CD14-positive monocyte (primary cell): Measurements from ENCODE around the gene NUP58. TPM values are rescaled to one million over a fixed set of nuclear protein-coding genes. Genes with fewer than 3 reads are reported as not detected.
A peak's percentile ranks its signal among the peaks of the same experiment; 100 is the strongest.

Source experiments
- DNase-seq, 3 donors: peaks; one replicate each; pipeline ENCODE4 v3.0.0-alpha.2; 2011 to 2022
- H2AFZ ChIP-seq: 2 replicates; pipeline ENCODE4 v1.6.0; 2012; ENCODE audit warnings: mild to moderate bottlenecking, low read depth, low read length, inconsistent platforms; ENCODE audit not compliant: insufficient read depth, poor library complexity, severe bottlenecking
- H3K27ac ChIP-seq, 2 donors: 1 replicate in 1 of 2; 2 replicates in 1 of 2; pipeline ENCODE4 v1.5.1; 2012 to 2013; ENCODE audit warnings: low read length in 2 of 2, control low read depth in 1 of 2, inconsistent platforms in 1 of 2, low read depth in 1 of 2, mild to moderate bottlenecking in 1 of 2
- H3K27me3 ChIP-seq, 2 donors: one replicate each; pipeline versions ENCODE4 v1.6.0 to v1.6.1; 2011 to 2013; ENCODE audit warnings: low read length in 2 of 2; ENCODE audit not compliant: control insufficient read depth in 2 of 2, insufficient read depth in 2 of 2
- H3K36me3 ChIP-seq, 2 donors: replicated peaks in 1 of 2; 1 replicate in 1 of 2; 2 replicates in 1 of 2; pipeline versions ENCODE4 v1.5.1 to v1.6.1; 2012 to 2013; ENCODE audit warnings: low read length in 2 of 2, control low read depth in 1 of 2, inconsistent platforms in 1 of 2, mild to moderate bottlenecking in 1 of 2; ENCODE audit not compliant: insufficient read depth in 2 of 2, control insufficient read depth in 1 of 2
- H3K4me1 ChIP-seq, 2 donors: 1 replicate in 1 of 2; 2 replicates in 1 of 2; pipeline versions ENCODE4 v1.5.1 to v1.6.1; 2012 to 2013; ENCODE audit warnings: low read length in 2 of 2, control low read depth in 1 of 2, inconsistent platforms in 1 of 2, mild to moderate bottlenecking in 1 of 2, moderate library complexity in 1 of 2; ENCODE audit not compliant: insufficient read depth in 2 of 2, control insufficient read depth in 1 of 2
- H3K4me2 ChIP-seq: replicated peaks from 2 replicates; pipeline ENCODE3; 2012; ENCODE audit warnings: low read length, moderate library complexity, mild to moderate bottlenecking; ENCODE audit not compliant: poor library complexity, severe bottlenecking; ENCODE audit errors: extremely low read depth
- H3K4me3 ChIP-seq, 3 experiments: fragments of 200-600 bp in 1 of 3; sonication (generic) in 1 of 3; replicated peaks in 1 of 3; 1 replicate in 2 of 3; 2 replicates in 1 of 3; pipeline ENCODE4 v1.5.1; 2011 to 2013; ENCODE audit warnings: low read length in 3 of 3, mild to moderate bottlenecking in 3 of 3, control low read depth in 2 of 3, low read depth in 2 of 3, inconsistent platforms in 1 of 3, moderate library complexity in 1 of 3
- H3K79me2 ChIP-seq: 2 replicates; pipeline ENCODE4 v1.6.0; 2012; ENCODE audit warnings: mild to moderate bottlenecking, control low read depth, inconsistent platforms, low read length, moderate library complexity; ENCODE audit not compliant: insufficient read depth
- H3K9ac ChIP-seq: 2 replicates; pipeline ENCODE4 v1.6.0; 2017; ENCODE audit warnings: low read length, mild to moderate bottlenecking; ENCODE audit not compliant: insufficient read depth, poor library complexity, severe bottlenecking
- H3K9me3 ChIP-seq, 2 donors: replicated peaks in 1 of 2; 1 replicate in 1 of 2; 2 replicates in 1 of 2; pipeline versions ENCODE4 v1.5.1 to v1.6.1; 2012 to 2013; ENCODE audit warnings: low read length in 2 of 2, control low read depth in 1 of 2; ENCODE audit not compliant: control insufficient read depth in 1 of 2, insufficient read depth in 1 of 2
- H4K20me1 ChIP-seq: 2 replicates; pipeline ENCODE4 v1.6.0; 2012; ENCODE audit warnings: mild to moderate bottlenecking, low read length, control low read depth, moderate library complexity; ENCODE audit not compliant: insufficient read depth
- H3K27ac Mint-ChIP-seq, 7 donors: one replicate each; pipeline ENCODE4 v1.8.0; 2020; ENCODE audit warnings: mild to moderate bottlenecking in 7 of 7, mixed read lengths in 7 of 7, moderate library complexity in 6 of 7, inconsistent platforms in 2 of 7
- H3K27me3 Mint-ChIP-seq, 3 donors: one replicate each; pipeline ENCODE4 v1.8.0; 2021 to 2022; ENCODE audit warnings: low read depth in 3 of 3, mild to moderate bottlenecking in 3 of 3, mixed read lengths in 3 of 3, moderate library complexity in 3 of 3, inconsistent platforms in 1 of 3
- H3K36me3 Mint-ChIP-seq, 2 donors: one replicate each; pipeline ENCODE4 v1.8.0; 2020; ENCODE audit warnings: mixed read lengths in 2 of 2, inconsistent platforms in 1 of 2, mild to moderate bottlenecking in 1 of 2
- H3K4me1 Mint-ChIP-seq: one replicate; pipeline ENCODE4 v1.8.0; 2020; ENCODE audit warnings: mild to moderate bottlenecking, mixed read lengths
- H3K4me3 Mint-ChIP-seq, 2 donors: one replicate each; pipeline ENCODE4 v1.8.0; 2020; ENCODE audit warnings: mild to moderate bottlenecking in 2 of 2, mixed read lengths in 2 of 2, moderate library complexity in 1 of 2
- H3K9me3 Mint-ChIP-seq, 7 donors: one replicate each; pipeline ENCODE4 v1.8.0; 2020 to 2022; ENCODE audit warnings: mixed read lengths in 7 of 7, mild to moderate bottlenecking in 6 of 7, moderate library complexity in 6 of 7, inconsistent platforms in 2 of 7
- CTCF ChIP-seq: fragments of 200-600 bp; IDR thresholded peaks from one replicate; pipeline ENCODE4 v1.8.0; 2022; ENCODE audit warnings: antibody characterized with exemption, mild to moderate bottlenecking
- WGBS: methylation state at CpG from one replicate; pipeline ENCODE4 v1.1.5; 2013; ENCODE audit warnings: missing lambda C conversion rate; ENCODE audit not compliant: insufficient coverage; 5-methylcytosine and 5-hydroxymethylcytosine counted together
- intact Hi-C, 2 donors: fragments of 100-400 bp; cut with micrococcal nuclease; formaldehyde crosslinking; loops; one replicate each; pipeline versions ENCODE4 v1.15.0 to v1.15.1; 2023
- polyA plus RNA-seq, 3 donors: library from polyadenylated mRNA; depleted of rRNA in 1 of 3; unstranded in 2 of 3; stranded (reverse) in 1 of 3; fragments of 300-500 nt in 2 of 3; fragments of >200 nt in 1 of 3; fragmentation: Illumina TruSeq in 2 of 3; gene quantifications; 1 replicate in 2 of 3; 2 replicates in 1 of 3; pipeline ENCODE4 v1.2.3, GENCODE V29; 2012 to 2021

The NUP58 gene
- polyA plus RNA-seq, 3 donors = 21.5 to 26.3 (median 25.1) TPM

- H3K36me3 Mint-ChIP-seq = peaks cover 54 to 75% of the 10 kb centered on the region in 2 donors
- H3K27ac ChIP-seq = no peak overlapping the region
- H3K9me3 ChIP-seq = no peaks in the 10 kb centered on the region
- peaks cover 3% of the 10 kb centered on the region for H3K4me1 Mint-ChIP-seq
- no peak for DNase-seq
- H3K79me2 ChIP-seq = peaks cover 14% of the 10 kb centered on the region
- no peak overlapping the region for H3K4me2 ChIP-seq
- H3K4me1 ChIP-seq = peaks cover 0 to 6% of the 10 kb centered on the region in 2 donors
- peaks cover 94 to 95% of the 10 kb centered on the region in 2 donors for H3K36me3 ChIP-seq
- peak overlapping the region in 1 of 7 donors; percentile 30 for H3K27ac Mint-ChIP-seq
- TF ChIP-seq CTCF = no peak
- H3K9me3 Mint-ChIP-seq = no peaks in the 10 kb centered on the region
- no peak overlapping the region for H2AFZ ChIP-seq
- no peak overlapping the region for H3K4me3 Mint-ChIP-seq
- WGBS = no CpG with 5 or more reads among the region's 1 CpG
- H3K27me3 ChIP-seq = no peaks in the 10 kb centered on the region
- peaks cover 4% of the 10 kb centered on the region for H4K20me1 ChIP-seq
- H3K27me3 Mint-ChIP-seq = no peaks in the 10 kb centered on the region
- intact Hi-C loops = no loop called here
- no peak overlapping the region for H3K4me3 ChIP-seq
- H3K9ac ChIP-seq = no peak overlapping the region
Observed at GRCh38 chr13:25319771-25320170, 18.3 kb downstream of the NUP58 start.

DNA sequence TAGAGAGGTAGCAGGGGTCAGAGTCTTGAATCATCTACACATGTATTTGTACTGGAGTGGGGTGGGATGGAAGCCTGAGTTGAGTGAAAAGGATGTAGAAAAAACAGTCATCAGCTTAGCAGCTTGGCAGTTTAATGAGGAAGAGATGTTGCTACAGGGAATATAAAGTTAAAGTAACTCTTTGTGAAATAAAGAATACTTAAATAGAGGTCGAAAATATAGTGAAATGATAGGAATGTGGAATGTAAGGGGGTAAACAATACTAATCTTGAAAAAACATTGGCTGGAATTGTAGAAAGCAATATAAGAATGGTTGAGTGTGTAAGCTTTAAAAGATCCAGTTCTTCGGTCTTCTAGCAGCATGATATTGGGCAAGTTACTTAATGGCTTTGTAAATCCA lies 22.7 kb downstream of the NUP58 start:
- no peak overlapping the region for H3K9ac ChIP-seq
- H2AFZ ChIP-seq = no peak overlapping the region
- intact Hi-C loops = no loop called here
- H3K4me3 Mint-ChIP-seq = no peak overlapping the region
- H4K20me1 ChIP-seq = no peaks in the 10 kb centered on the region
- H3K4me2 ChIP-seq = no peak overlapping the region
- no peak overlapping the region for H3K27ac ChIP-seq
- 100% methylated on average over 1 of the region's 2 CpGs for WGBS
- H3K4me3 ChIP-seq = no peak overlapping the region
- H3K4me1 ChIP-seq = no peaks in the 10 kb centered on the region
- no peaks in the 10 kb centered on the region for H3K27me3 ChIP-seq
- H3K4me1 Mint-ChIP-seq = no peaks in the 10 kb centered on the region
- H3K79me2 ChIP-seq = no peaks in the 10 kb centered on the region
- peaks cover 55 to 81% of the 10 kb centered on the region in 2 donors for H3K36me3 Mint-ChIP-seq
- H3K36me3 ChIP-seq = peaks cover 95 to 96% of the 10 kb centered on the region in 2 donors
- H3K9me3 Mint-ChIP-seq = no peaks in the 10 kb centered on the region
- DNase-seq = no peak
- peak overlapping the region in 3 of 7 donors; percentile 20 to 58 (median 21) for H3K27ac Mint-ChIP-seq
- H3K27me3 Mint-ChIP-seq = no peaks in the 10 kb centered on the region
- H3K9me3 ChIP-seq = no peaks in the 10 kb centered on the region
- no peak for TF ChIP-seq CTCF
